Neural cell (in vitro differentiated cells): Measurements from ENCODE around the gene ZNF497. TPM values are rescaled to one million over a fixed set of nuclear protein-coding genes. Genes with fewer than 3 reads are reported as not detected.

Source experiments
- H2AFZ ChIP-seq: fragments of 200-600, 300-800 bp; sonication (generic), shearing (Covaris generic); 2 replicates; pipeline ENCODE4 v1.6.0; 2014; ENCODE audit warnings: low read depth, mild to moderate bottlenecking, antibody characterized with exemption, low read length, moderate library complexity
- H3F3A ChIP-seq: fragments of 200-600 bp; shearing (Covaris generic); 2 replicates; pipeline ENCODE4 v1.6.1; 2016; ENCODE audit warnings: mild to moderate bottlenecking, moderate library complexity, mixed read lengths, antibody characterized with exemption, low read length; ENCODE audit not compliant: insufficient read depth, poor library complexity, severe bottlenecking
- H3K27ac ChIP-seq: fragments of 200-600, 300-800 bp; sonication (generic), shearing (Covaris generic); 2 replicates; pipeline ENCODE4 v1.5.1; 2014; ENCODE audit warnings: mild to moderate bottlenecking, low read length, moderate library complexity
- H3K27me3 ChIP-seq: fragments of 300-800, 200-600 bp; sonication (generic), shearing (Covaris generic); 2 replicates; pipeline ENCODE4 v1.6.0; 2014; ENCODE audit warnings: mild to moderate bottlenecking, low read depth, low read length, moderate library complexity; ENCODE audit not compliant: insufficient read depth
- H3K36me3 ChIP-seq: fragments of 300-800, 200-600 bp; sonication (generic), shearing (Covaris generic); 2 replicates; pipeline ENCODE4 v1.5.1; 2014; ENCODE audit warnings: mild to moderate bottlenecking, antibody characterized with exemption, low read length, moderate library complexity; ENCODE audit not compliant: insufficient read depth
- H3K4me2 ChIP-seq: fragments of 300-800, 200-600 bp; sonication (generic), shearing (Covaris generic); 2 replicates; pipeline ENCODE4 v1.6.0; 2014; ENCODE audit warnings: mild to moderate bottlenecking, low read length
- H3K4me3 ChIP-seq: fragments of 300-800, 200-600 bp; sonication (generic), shearing (Covaris generic); 2 replicates; pipeline ENCODE4 v1.5.1; 2014; ENCODE audit warnings: mild to moderate bottlenecking, low read length, moderate library complexity
- H3K79me2 ChIP-seq: fragments of 200-600 bp; shearing (Covaris generic); replicated peaks from 2 replicates; pipeline ENCODE4 v1.6.0; 2014; ENCODE audit warnings: mild to moderate bottlenecking, low read length, moderate library complexity; ENCODE audit not compliant: insufficient read depth
- H3K9ac ChIP-seq: fragments of 300-800, 200-600 bp; sonication (generic), shearing (Covaris generic); 2 replicates; pipeline ENCODE4 v1.6.1; 2016; ENCODE audit warnings: mild to moderate bottlenecking, low read length, mixed read lengths
- H3K9me2 ChIP-seq: fragments of 200-600 bp; shearing (Covaris generic); 2 replicates; pipeline ENCODE4 v1.6.1; 2016; ENCODE audit warnings: mild to moderate bottlenecking, low read length, mixed read lengths; ENCODE audit not compliant: insufficient read depth
- H3K9me3 ChIP-seq: fragments of 200-600, 300-800 bp; sonication (generic), shearing (Covaris generic); 2 replicates; pipeline ENCODE4 v1.6.1; 2016; ENCODE audit warnings: mild to moderate bottlenecking, mixed run types, low read length, moderate library complexity, mixed read lengths
- H4K20me1 ChIP-seq: fragments of 200-600 bp; shearing (Covaris generic); 2 replicates; pipeline ENCODE4 v1.6.1; 2016; ENCODE audit warnings: mild to moderate bottlenecking, mixed run types; ENCODE audit not compliant: insufficient read depth
- CTCF ChIP-seq: fragments of 450-650 bp; IDR thresholded peaks from 2 replicates; pipeline ENCODE4 v1.5.1; 2014; ENCODE audit warnings: antibody characterized with exemption, mild to moderate bottlenecking, moderate library complexity; ENCODE audit not compliant: poor library complexity, severe bottlenecking
- EP300 ChIP-seq: fragments of 450-650 bp; conservative IDR thresholded peaks from 2 replicates; pipeline ENCODE4 v1.6.1; 2014; ENCODE audit warnings: antibody characterized with exemption, mild to moderate bottlenecking, moderate library complexity; ENCODE audit not compliant: poor library complexity, severe bottlenecking
- EZH2 ChIP-seq: fragments of 200-600, 300-800 bp; shearing (Covaris generic), sonication (generic); IDR thresholded peaks from 2 replicates; pipeline ENCODE4 v1.6.1; 2014; ENCODE audit warnings: antibody characterized with exemption, low read length, borderline replicate concordance, mild to moderate bottlenecking; ENCODE audit not compliant: insufficient read depth, poor library complexity, severe bottlenecking
- MXI1 ChIP-seq: fragments of 450-650 bp; conservative IDR thresholded peaks from 2 replicates; pipeline ENCODE4 v1.6.1; 2014; ENCODE audit warnings: antibody characterized with exemption, mild to moderate bottlenecking; ENCODE audit not compliant: poor library complexity, severe bottlenecking
- POLR2AphosphoS5 ChIP-seq: IDR thresholded peaks from 2 replicates; pipeline ENCODE4 v1.6.1; 2012
- RAD21 ChIP-seq: fragments of 450-650 bp; conservative IDR thresholded peaks from 2 replicates; pipeline ENCODE4 v1.6.1; 2014; ENCODE audit warnings: antibody characterized with exemption, mild to moderate bottlenecking, moderate library complexity
- REST ChIP-seq: IDR thresholded peaks from 2 replicates; pipeline ENCODE4 v1.6.1; 2012; ENCODE audit warnings: borderline replicate concordance
- SMC3 ChIP-seq: fragments of 450-650 bp; conservative IDR thresholded peaks from 2 replicates; pipeline ENCODE4 v1.6.1; 2014; ENCODE audit warnings: antibody characterized with exemption, mild to moderate bottlenecking, moderate library complexity; ENCODE audit not compliant: poor library complexity
- TAF1 ChIP-seq: IDR thresholded peaks from 2 replicates; pipeline ENCODE4 v1.6.1; 2012; ENCODE audit warnings: low read depth
- polyA plus RNA-seq: library from polyadenylated mRNA; depleted of rRNA; stranded (reverse); fragments of >200 nt; gene quantifications from 2 replicates; pipeline ENCODE4 v1.2.3, GENCODE V29; 2014

The ZNF497 gene
- polyA plus RNA-seq, 1 donor from 2014 or later, result 13.7 TPM

GRCh38 chr19:58338825-58339558, 23.6 kb downstream of the ZNF497 start:
- Histone ChIP-seq H3F3A (no peaks in the 10 kb centered on the region), H3K27me3 (no peaks in the 10 kb centered on the region), H3K4me3 (no peak overlapping the region), H3K4me2 (no peak overlapping the region), H3K9me3 (no peaks in the 10 kb centered on the region), H2AFZ (no peak overlapping the region), H3K36me3 (peaks cover 10% of the 10 kb centered on the region), H4K20me1 (no peaks in the 10 kb centered on the region), H3K27ac (no peak overlapping the region), H3K9ac (no peak overlapping the region), H3K79me2 (no peaks in the 10 kb centered on the region), H3K9me2 (no peaks in the 10 kb centered on the region)
- TF ChIP-seq REST (no peak), MXI1 (no peak), POLR2AphosphoS5 (no peak), EP300 (no peak), TAF1 (no peak), EZH2 (no peak), RAD21 (no peak), SMC3 (no peak), CTCF (no peak)

GRCh38 chr19:58338336-58338735, 24.2 kb downstream of the ZNF497 start:
- Histone ChIP-seq H2AFZ (no peak overlapping the region), H3K4me3 (no peak overlapping the region), H3K27me3 (no peaks in the 10 kb centered on the region), H3K36me3 (peaks cover 10% of the 10 kb centered on the region), H3K27ac (no peak overlapping the region), H3K79me2 (no peaks in the 10 kb centered on the region), H3K9me3 (no peaks in the 10 kb centered on the region), H4K20me1 (no peaks in the 10 kb centered on the region), H3K9me2 (no peaks in the 10 kb centered on the region), H3K4me2 (no peak overlapping the region), H3F3A (no peaks in the 10 kb centered on the region), H3K9ac (no peak overlapping the region)
- TF ChIP-seq SMC3, result no peak
